K562 (cell line): Measurements from ENCODE around the gene CPTP. TPM values are rescaled to one million over a fixed set of nuclear protein-coding genes. Genes with fewer than 3 reads are reported as not detected.

Experiments
- BHLHE40 ChIP-seq: IDR thresholded peaks from 2 replicates; pipeline ENCODE4 v1.6.1; 2011; ENCODE audit warnings: low read length, improper control_type of control experiment
- CEBPG ChIP-seq, 3 experiments: fragments of 200-800 bp in 1 of 3; sonication (Bioruptor generic) in 1 of 3; sonication (generic) in 1 of 3; formaldehyde crosslinking in 1 of 3; IDR thresholded peaks in 2 of 3; conservative IDR thresholded peaks in 1 of 3; 2 replicates each; pipeline versions ENCODE4 v1.6.1 to v1.8.0; 2016 to 2022; ENCODE audit warnings: missing compliant biosample characterization in 2 of 3, missing genetic modification characterization in 2 of 3, mild to moderate bottlenecking in 1 of 3, missing genetic modification reagents in 1 of 3
- COPS2 ChIP-seq: fragments of 450-650 bp; conservative IDR thresholded peaks from 2 replicates; pipeline ENCODE4 v1.6.1; 2016; ENCODE audit warnings: mild to moderate bottlenecking, moderate library complexity
- ESRRB ChIP-seq: fragments of 250-450 bp; sonication (Bioruptor Pico); IDR thresholded peaks from 2 replicates; pipeline ENCODE4 v1.5.0; 2020; ENCODE audit warnings: mild to moderate bottlenecking, moderate library complexity, borderline replicate concordance
- FOXA1 ChIP-seq: fragments of 450-650 bp; IDR thresholded peaks from 2 replicates; pipeline ENCODE4 v1.6.1; 2016; ENCODE audit warnings: mild to moderate bottlenecking, borderline replicate concordance
- IFI16 ChIP-seq: fragments of 250-450 bp; sonication (Bioruptor Pico); IDR thresholded peaks from 2 replicates; pipeline ENCODE4 v2.1.2; 2022; ENCODE audit warnings: mild to moderate bottlenecking, inconsistent platforms
- NEUROD1 ChIP-seq: fragments of 150-350 bp; IDR thresholded peaks from 2 replicates; pipeline ENCODE4 v1.6.1; 2014; ENCODE audit warnings: borderline replicate concordance, low read length, low read depth; ENCODE audit not compliant: partially characterized antibody
- NFIC ChIP-seq: fragments of 450-650 bp; IDR thresholded peaks from 2 replicates; pipeline ENCODE4 v1.6.1; 2017; ENCODE audit warnings: mild to moderate bottlenecking, inconsistent platforms
- SNRNP70 ChIP-seq: fragments of 200-400 bp; formaldehyde crosslinking; optimal IDR thresholded peaks from 2 replicates; pipeline ENCODE3; 2017; ENCODE audit warnings: low read depth, low read length
- STAG1 ChIP-seq: sonication (generic); formaldehyde crosslinking; IDR thresholded peaks from 2 replicates; pipeline ENCODE4 v1.5.0; 2020; ENCODE audit warnings: missing genetic modification reagents, borderline replicate concordance
- TRIM24 ChIP-seq, 2 experiments: fragments of 450-650 bp; IDR thresholded peaks; 2 replicates each; pipeline ENCODE4 v1.6.1; 2016
- ZFP36 ChIP-seq: fragments of 150-350 bp; IDR thresholded peaks from 2 replicates; pipeline ENCODE4 v1.6.1; 2018; ENCODE audit warnings: low read length, low read depth; ENCODE audit not compliant: partially characterized antibody
- ZNF165 ChIP-seq: fragments of 250-450 bp; sonication (Bioruptor Pico); IDR thresholded peaks from 2 replicates; pipeline ENCODE4 v1.4.0; 2020; ENCODE audit warnings: borderline replicate concordance
- polyA plus RNA-seq, 8 experiments: library from polyadenylated mRNA; depleted of rRNA in 4 of 8; stranded (reverse) in 5 of 8; unstranded in 3 of 8; fragments of >200 nt; fragmentation: Nextera tagmentation in 2 of 8; fragmentation: Illumina TruSeq in 1 of 8; extraction: Ambion mirVana in 2 of 8; extraction: Trizol in 1 of 8; gene quantifications; 2 replicates each; pipeline versions ENCODE4 v1.2.1 to v1.2.3, GENCODE V29; 2011 to 2014; ENCODE audit warnings: inconsistent platforms in 1 of 8, missing spikeins in 1 of 8
- total RNA-seq, 7 experiments: library from RNA; depleted of rRNA in 6 of 7; stranded (reverse); fragments of >200 nt in 6 of 7; fragmentation: Illumina TruSeq in 2 of 7; extraction: Trizol in 2 of 7; gene quantifications; 2 replicates each; pipeline versions ENCODE4 v1.2.1 to v1.2.3, GENCODE V29; 2011 to 2021; ENCODE audit warnings: low replicate concordance in 1 of 7
- TF ChIP-seq, protein P1 (sequence below): sonication (generic); formaldehyde crosslinking; IDR thresholded peaks from 2 replicates; pipeline ENCODE4 v1.8.0; 2022; ENCODE audit warnings: mild to moderate bottlenecking, low read depth, missing genetic modification reagents
- TF ChIP-seq, protein P2 (sequence below), 3 experiments: fragments of 200-800 bp in 1 of 3; sonication (Bioruptor generic) in 1 of 3; sonication (generic) in 1 of 3; formaldehyde crosslinking in 1 of 3; IDR thresholded peaks; 2 replicates each; pipeline versions ENCODE4 v1.6.1 to v1.8.0; 2016 to 2022; ENCODE audit warnings: mild to moderate bottlenecking in 2 of 3, missing compliant biosample characterization in 2 of 3, missing genetic modification characterization in 2 of 3, missing genetic modification reagents in 1 of 3
- TF ChIP-seq, protein P3 (sequence below): fragments of 250-450 bp; sonication (Bioruptor Pico); IDR thresholded peaks from 2 replicates; pipeline ENCODE4 v1.5.0; 2020; ENCODE audit warnings: mild to moderate bottlenecking, borderline replicate concordance
- TF ChIP-seq, protein P4 (sequence below): fragments of 450-650 bp; IDR thresholded peaks from 2 replicates; pipeline ENCODE4 v1.6.1; 2018; ENCODE audit warnings: mild to moderate bottlenecking, low read depth; ENCODE audit not compliant: partially characterized antibody
- TF ChIP-seq, protein P5 (sequence below): sonication (generic); formaldehyde crosslinking; IDR thresholded peaks from 2 replicates; pipeline ENCODE4 v1.8.1; 2023; ENCODE audit warnings: mild to moderate bottlenecking, missing genetic modification reagents

Gene CPTP
- total and polyA plus RNA-seq, 9 of the 15 experiments (the other 6 are each of a cell fraction or from before 2014, with no cell fraction given): 0.11 to 25.8 (median 3.5) TPM

DNA sequence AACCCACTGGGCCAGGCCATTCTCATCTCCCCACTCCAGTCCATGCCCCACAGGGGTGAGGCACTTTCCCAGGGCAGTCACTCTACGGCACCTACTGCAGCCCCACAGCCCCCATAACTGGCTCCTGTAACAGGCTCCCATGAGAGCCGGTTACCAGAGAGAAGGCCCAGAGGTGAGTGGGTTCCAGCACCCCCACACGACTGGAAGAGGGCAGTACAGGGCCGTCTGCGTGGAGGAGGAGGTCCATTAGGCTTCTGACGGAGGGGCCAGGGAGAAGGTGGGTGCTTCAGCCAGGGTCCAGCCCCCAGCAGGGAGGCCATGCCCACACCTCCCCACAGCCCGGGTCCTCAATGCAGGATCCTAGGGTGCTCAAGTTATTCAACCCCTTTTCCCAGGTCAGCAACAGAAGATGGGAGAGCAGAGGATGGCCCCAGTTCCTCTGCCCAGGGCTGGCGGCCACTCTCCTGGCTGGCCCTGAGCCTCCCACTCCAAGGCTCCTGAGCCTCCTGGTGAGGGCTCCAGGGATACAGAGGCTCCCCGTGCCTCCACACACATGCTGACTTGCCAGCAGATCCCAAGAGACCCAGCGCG lies 18.4 kb upstream of the CPTP start (continued):
- TF ChIP-seq, protein P1, sequence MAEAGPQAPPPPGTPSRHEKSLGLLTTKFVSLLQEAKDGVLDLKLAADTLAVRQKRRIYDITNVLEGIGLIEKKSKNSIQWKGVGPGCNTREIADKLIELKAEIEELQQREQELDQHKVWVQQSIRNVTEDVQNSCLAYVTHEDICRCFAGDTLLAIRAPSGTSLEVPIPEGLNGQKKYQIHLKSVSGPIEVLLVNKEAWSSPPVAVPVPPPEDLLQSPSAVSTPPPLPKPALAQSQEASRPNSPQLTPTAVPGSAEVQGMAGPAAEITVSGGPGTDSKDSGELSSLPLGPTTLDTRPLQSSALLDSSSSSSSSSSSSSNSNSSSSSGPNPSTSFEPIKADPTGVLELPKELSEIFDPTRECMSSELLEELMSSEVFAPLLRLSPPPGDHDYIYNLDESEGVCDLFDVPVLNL (CRISPR knock-in tag): 0 out of 2 replicates have a peak, but pooled peaks have one; percentile 12
- TF ChIP-seq STAG1 (CRISPR knock-in tag) (no peak), COPS2 (no peak), ZFP36 (peak; percentile 66), CEBPG (CRISPR knock-in tag; IDR thresholded peaks at IDR 0.05) (0 out of 2 replicates have a peak, but pooled peaks have one; percentile 26), CEBPG (tag; conservative IDR thresholded peaks at IDR 0.05 in 1 of 2, IDR thresholded peaks at IDR 0.05 in 1 of 2) (no peak), TRIM24 (IDR thresholded peaks at IDR 0.05) (no peak), ZNF165 (CRISPR knock-in tag) (0 out of 2 replicates have a peak, but pooled peaks have one; percentile 23), IFI16 (CRISPR knock-in tag) (no peak), NEUROD1 (no peak), SNRNP70 (no peak), ESRRB (CRISPR knock-in tag) (no peak), BHLHE40 (0 out of 2 replicates have a peak, but pooled peaks have one; percentile 4), NFIC (0 out of 2 replicates have a peak, but pooled peaks have one; percentile 18), FOXA1 (no peak)
- TF ChIP-seq, protein P2, sequence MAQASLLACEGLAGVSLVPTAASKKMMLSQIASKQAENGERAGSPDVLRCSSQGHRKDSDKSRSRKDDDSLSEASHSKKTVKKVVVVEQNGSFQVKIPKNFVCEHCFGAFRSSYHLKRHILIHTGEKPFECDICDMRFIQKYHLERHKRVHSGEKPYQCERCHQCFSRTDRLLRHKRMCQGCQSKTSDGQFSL (CRISPR knock-in tag; IDR thresholded peaks at IDR 0.05): 0 out of 2 replicates have a peak, but pooled peaks have one; percentile 11
- TF ChIP-seq, protein P2 (tag; IDR thresholded peaks at IDR 0.05): no peak
- TF ChIP-seq, protein P3, sequence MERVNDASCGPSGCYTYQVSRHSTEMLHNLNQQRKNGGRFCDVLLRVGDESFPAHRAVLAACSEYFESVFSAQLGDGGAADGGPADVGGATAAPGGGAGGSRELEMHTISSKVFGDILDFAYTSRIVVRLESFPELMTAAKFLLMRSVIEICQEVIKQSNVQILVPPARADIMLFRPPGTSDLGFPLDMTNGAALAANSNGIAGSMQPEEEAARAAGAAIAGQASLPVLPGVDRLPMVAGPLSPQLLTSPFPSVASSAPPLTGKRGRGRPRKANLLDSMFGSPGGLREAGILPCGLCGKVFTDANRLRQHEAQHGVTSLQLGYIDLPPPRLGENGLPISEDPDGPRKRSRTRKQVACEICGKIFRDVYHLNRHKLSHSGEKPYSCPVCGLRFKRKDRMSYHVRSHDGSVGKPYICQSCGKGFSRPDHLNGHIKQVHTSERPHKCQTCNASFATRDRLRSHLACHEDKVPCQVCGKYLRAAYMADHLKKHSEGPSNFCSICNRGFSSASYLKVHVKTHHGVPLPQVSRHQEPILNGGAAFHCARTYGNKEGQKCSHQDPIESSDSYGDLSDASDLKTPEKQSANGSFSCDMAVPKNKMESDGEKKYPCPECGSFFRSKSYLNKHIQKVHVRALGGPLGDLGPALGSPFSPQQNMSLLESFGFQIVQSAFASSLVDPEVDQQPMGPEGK: no peak
- TF ChIP-seq, protein P4, sequence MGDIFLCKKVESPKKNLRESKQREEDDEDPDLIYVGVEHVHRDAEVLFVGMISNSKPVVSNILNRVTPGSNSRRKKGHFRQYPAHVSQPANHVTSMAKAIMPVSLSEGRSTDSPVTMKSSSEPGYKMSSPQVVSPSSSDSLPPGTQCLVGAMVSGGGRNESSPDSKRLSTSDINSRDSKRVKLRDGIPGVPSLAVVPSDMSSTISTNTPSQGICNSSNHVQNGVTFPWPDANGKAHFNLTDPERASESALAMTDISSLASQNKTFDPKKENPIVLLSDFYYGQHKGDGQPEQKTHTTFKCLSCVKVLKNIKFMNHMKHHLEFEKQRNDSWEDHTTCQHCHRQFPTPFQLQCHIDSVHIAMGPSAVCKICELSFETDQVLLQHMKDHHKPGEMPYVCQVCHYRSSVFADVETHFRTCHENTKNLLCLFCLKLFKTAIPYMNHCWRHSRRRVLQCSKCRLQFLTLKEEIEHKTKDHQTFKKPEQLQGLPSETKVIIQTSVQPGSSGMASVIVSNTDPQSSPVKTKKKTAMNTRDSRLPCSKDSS: no peak
- TF ChIP-seq, protein P5, sequence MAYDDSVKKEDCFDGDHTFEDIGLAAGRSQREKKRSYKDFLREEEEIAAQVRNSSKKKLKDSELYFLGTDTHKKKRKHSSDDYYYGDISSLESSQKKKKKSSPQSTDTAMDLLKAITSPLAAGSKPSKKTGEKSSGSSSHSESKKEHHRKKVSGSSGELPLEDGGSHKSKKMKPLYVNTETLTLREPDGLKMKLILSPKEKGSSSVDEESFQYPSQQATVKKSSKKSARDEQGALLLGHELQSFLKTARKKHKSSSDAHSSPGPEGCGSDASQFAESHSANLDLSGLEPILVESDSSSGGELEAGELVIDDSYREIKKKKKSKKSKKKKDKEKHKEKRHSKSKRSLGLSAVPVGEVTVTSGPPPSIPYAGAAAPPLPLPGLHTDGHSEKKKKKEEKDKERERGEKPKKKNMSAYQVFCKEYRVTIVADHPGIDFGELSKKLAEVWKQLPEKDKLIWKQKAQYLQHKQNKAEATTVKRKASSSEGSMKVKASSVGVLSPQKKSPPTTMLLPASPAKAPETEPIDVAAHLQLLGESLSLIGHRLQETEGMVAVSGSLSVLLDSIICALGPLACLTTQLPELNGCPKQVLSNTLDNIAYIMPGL (CRISPR knock-in tag): no peak
